ENCODE results near the gene PIGQ.

DNA sequence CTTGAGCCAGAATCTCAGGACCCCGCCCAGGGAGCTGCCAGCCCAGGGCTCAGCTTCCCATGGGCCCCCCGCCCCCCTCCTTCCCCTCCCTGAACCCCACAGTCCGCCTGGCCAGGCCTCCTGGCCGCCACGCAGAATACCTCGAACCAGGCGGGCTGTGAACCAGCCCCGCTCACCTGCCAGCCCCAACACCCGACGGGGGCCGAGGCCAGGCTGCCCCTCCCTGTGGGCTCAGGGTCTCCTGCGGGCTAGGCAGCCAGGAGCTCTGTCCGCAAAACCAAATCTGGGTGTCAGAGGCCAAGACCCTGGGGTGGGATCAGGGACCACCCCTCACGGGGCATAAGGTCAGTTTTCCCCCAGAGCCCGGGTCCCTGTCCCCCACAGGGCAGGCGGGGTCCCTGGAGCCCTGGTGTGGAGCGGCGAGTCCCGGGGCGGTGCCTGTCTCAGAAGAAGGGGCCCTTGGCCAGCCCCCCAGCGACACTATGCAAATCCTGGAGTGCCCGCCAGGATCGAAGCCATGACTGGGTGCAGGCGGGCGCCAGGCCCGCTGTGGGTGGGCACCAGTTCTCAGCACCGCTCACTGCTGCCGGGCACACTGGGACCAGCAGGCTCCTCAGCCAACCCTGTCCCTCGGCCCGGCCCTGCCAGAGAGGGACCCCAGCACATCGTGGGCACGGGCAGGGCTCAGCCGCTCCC is 16.0 kb upstream of the PIGQ start:
- TF ChIP-seq, protein P1, sequence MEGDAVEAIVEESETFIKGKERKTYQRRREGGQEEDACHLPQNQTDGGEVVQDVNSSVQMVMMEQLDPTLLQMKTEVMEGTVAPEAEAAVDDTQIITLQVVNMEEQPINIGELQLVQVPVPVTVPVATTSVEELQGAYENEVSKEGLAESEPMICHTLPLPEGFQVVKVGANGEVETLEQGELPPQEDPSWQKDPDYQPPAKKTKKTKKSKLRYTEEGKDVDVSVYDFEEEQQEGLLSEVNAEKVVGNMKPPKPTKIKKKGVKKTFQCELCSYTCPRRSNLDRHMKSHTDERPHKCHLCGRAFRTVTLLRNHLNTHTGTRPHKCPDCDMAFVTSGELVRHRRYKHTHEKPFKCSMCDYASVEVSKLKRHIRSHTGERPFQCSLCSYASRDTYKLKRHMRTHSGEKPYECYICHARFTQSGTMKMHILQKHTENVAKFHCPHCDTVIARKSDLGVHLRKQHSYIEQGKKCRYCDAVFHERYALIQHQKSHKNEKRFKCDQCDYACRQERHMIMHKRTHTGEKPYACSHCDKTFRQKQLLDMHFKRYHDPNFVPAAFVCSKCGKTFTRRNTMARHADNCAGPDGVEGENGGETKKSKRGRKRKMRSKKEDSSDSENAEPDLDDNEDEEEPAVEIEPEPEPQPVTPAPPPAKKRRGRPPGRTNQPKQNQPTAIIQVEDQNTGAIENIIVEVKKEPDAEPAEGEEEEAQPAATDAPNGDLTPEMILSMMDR (conservative IDR thresholded peaks at IDR 0.05 in 1 of 2, IDR thresholded peaks at IDR 0.05 in 1 of 2; ENCODE audit: extremely low read depth in 1 of 2, insufficient read depth in 1 of 2, low read depth in 1 of 2, low read length in 2 of 2): no peak
- no peak for TF ChIP-seq EZH2 (IDR thresholded peaks at IDR 0.05; ENCODE audit: borderline replicate concordance, low read length)

All from mammary epithelial cell (primary cell).